Measurements from ENCODE around the gene OTOG.

The OTOG gene

GRCh38 chr11:17559341-17560087 lies 12.5 kb downstream of the OTOG start:
- H3K27me3 ChIP-seq (ENCODE audit: control insufficient read depth, insufficient read depth, low read length): no peaks in the 10 kb centered on the region
- DNase-seq (ENCODE audit: low read depth, low spot score): no peak

GRCh38 chr11:17560281-17561110 lies 13.4 kb downstream of the OTOG start:
- DNase-seq (ENCODE audit: low read depth, low spot score): no peak
- Histone ChIP-seq H3K27ac (ENCODE audit: low read length) (no peak overlapping the region), H3K27me3 (ENCODE audit: control insufficient read depth, insufficient read depth, low read length) (no peaks in the 10 kb centered on the region), H3K9me3 (ENCODE audit: control insufficient read depth, insufficient read depth, low read length) (no peaks in the 10 kb centered on the region), H3K4me1 (ENCODE audit: control insufficient read depth, insufficient read depth, low read length) (no peaks in the 10 kb centered on the region), H3K36me3 (ENCODE audit: control insufficient read depth, insufficient read depth, low read length) (no peaks in the 10 kb centered on the region), H3K4me3 (ENCODE audit: low read length) (no peak overlapping the region)
- WGBS (ENCODE audit: insufficient coverage, insufficient read length): no CpG with 5 or more reads among the region's 12 CpGs

More at GRCh38 chr11:17559341-17560087, 12.5 kb downstream of the OTOG start:
- WGBS (ENCODE audit: insufficient coverage, insufficient read length): no CpG with 5 or more reads among the region's 9 CpGs
- Histone ChIP-seq H3K9me3 (ENCODE audit: control insufficient read depth, insufficient read depth, low read length) (no peaks in the 10 kb centered on the region), H3K4me1 (ENCODE audit: control insufficient read depth, insufficient read depth, low read length) (no peaks in the 10 kb centered on the region), H3K4me3 (ENCODE audit: low read length) (no peak overlapping the region), H3K36me3 (ENCODE audit: control insufficient read depth, insufficient read depth, low read length) (no peaks in the 10 kb centered on the region), H3K27ac (ENCODE audit: low read length) (no peak overlapping the region)

GRCh38 chr11:17561111-17561415 lies 14.0 kb downstream of the OTOG start:
- H3K27ac ChIP-seq (ENCODE audit: low read length): no peak overlapping the region
- no peaks in the 10 kb centered on the region for H3K27me3 ChIP-seq (ENCODE audit: control insufficient read depth, insufficient read depth, low read length)
- no peaks in the 10 kb centered on the region for H3K9me3 ChIP-seq (ENCODE audit: control insufficient read depth, insufficient read depth, low read length)
- no peaks in the 10 kb centered on the region for H3K4me1 ChIP-seq (ENCODE audit: control insufficient read depth, insufficient read depth, low read length)
- no peak for DNase-seq (ENCODE audit: low read depth, low spot score)
- no peaks in the 10 kb centered on the region for H3K36me3 ChIP-seq (ENCODE audit: control insufficient read depth, insufficient read depth, low read length)
- WGBS (ENCODE audit: insufficient coverage, insufficient read length): no CpG with 5 or more reads among the region's 4 CpGs
- H3K4me3 ChIP-seq (ENCODE audit: low read length): no peak overlapping the region

- Histone ChIP-seq H3K36me3 (ENCODE audit: control insufficient read depth, insufficient read depth, low read length) (no peaks in the 10 kb centered on the region), H3K4me3 (ENCODE audit: low read length) (no peak overlapping the region), H3K27me3 (ENCODE audit: control insufficient read depth, insufficient read depth, low read length) (no peaks in the 10 kb centered on the region), H3K27ac (ENCODE audit: low read length) (no peak overlapping the region), H3K4me1 (ENCODE audit: control insufficient read depth, insufficient read depth, low read length) (no peaks in the 10 kb centered on the region), H3K9me3 (ENCODE audit: control insufficient read depth, insufficient read depth, low read length) (no peaks in the 10 kb centered on the region)
- no CpG with 5 or more reads among the region's 9 CpGs for WGBS (ENCODE audit: insufficient coverage, insufficient read length)
- no peak for DNase-seq (ENCODE audit: low read depth, low spot score)
These were observed 14.5 kb downstream of the OTOG start for GRCh38 chr11:17561526-17561925.

GRCh38 chr11:17563231-17563646 lies 16.2 kb downstream of the OTOG start:
- DNase-seq (ENCODE audit: low read depth, low spot score): no peak
- H3K4me1 ChIP-seq (ENCODE audit: control insufficient read depth, insufficient read depth, low read length): no peaks in the 10 kb centered on the region
- no peak overlapping the region for H3K27ac ChIP-seq (ENCODE audit: low read length)
- no peak overlapping the region for H3K4me3 ChIP-seq (ENCODE audit: low read length)
- H3K36me3 ChIP-seq (ENCODE audit: control insufficient read depth, insufficient read depth, low read length): no peaks in the 10 kb centered on the region
- H3K9me3 ChIP-seq (ENCODE audit: control insufficient read depth, insufficient read depth, low read length): no peaks in the 10 kb centered on the region
- no peaks in the 10 kb centered on the region for H3K27me3 ChIP-seq (ENCODE audit: control insufficient read depth, insufficient read depth, low read length)

- H3K9me3 ChIP-seq (ENCODE audit: control insufficient read depth, insufficient read depth, low read length): no peaks in the 10 kb centered on the region
- DNase-seq (ENCODE audit: low read depth, low spot score): no peak
- H3K4me3 ChIP-seq (ENCODE audit: low read length): no peak overlapping the region
- no peaks in the 10 kb centered on the region for H3K4me1 ChIP-seq (ENCODE audit: control insufficient read depth, insufficient read depth, low read length)
- H3K27me3 ChIP-seq (ENCODE audit: control insufficient read depth, insufficient read depth, low read length): no peaks in the 10 kb centered on the region
- no CpG with 5 or more reads among the region's 4 CpGs for WGBS (ENCODE audit: insufficient coverage, insufficient read length)
- no peaks in the 10 kb centered on the region for H3K36me3 ChIP-seq (ENCODE audit: control insufficient read depth, insufficient read depth, low read length)
- H3K27ac ChIP-seq (ENCODE audit: low read length): no peak overlapping the region
These were observed 17.1 kb downstream of the OTOG start for GRCh38 chr11:17563961-17564686.

- H3K27me3 ChIP-seq (ENCODE audit: control insufficient read depth, insufficient read depth, low read length): no peaks in the 10 kb centered on the region
- H3K9me3 ChIP-seq (ENCODE audit: control insufficient read depth, insufficient read depth, low read length): no peaks in the 10 kb centered on the region
- DNase-seq (ENCODE audit: low read depth, low spot score): no peak
- H3K27ac ChIP-seq (ENCODE audit: low read length): no peak overlapping the region
- H3K36me3 ChIP-seq (ENCODE audit: control insufficient read depth, insufficient read depth, low read length): no peaks in the 10 kb centered on the region
- WGBS (ENCODE audit: insufficient coverage, insufficient read length): no CpG with 5 or more reads among the region's 2 CpGs
- H3K4me3 ChIP-seq (ENCODE audit: low read length): no peak overlapping the region
- no peaks in the 10 kb centered on the region for H3K4me1 ChIP-seq (ENCODE audit: control insufficient read depth, insufficient read depth, low read length)
These were observed 17.6 kb downstream of the OTOG start for GRCh38 chr11:17564687-17565042.

DNA sequence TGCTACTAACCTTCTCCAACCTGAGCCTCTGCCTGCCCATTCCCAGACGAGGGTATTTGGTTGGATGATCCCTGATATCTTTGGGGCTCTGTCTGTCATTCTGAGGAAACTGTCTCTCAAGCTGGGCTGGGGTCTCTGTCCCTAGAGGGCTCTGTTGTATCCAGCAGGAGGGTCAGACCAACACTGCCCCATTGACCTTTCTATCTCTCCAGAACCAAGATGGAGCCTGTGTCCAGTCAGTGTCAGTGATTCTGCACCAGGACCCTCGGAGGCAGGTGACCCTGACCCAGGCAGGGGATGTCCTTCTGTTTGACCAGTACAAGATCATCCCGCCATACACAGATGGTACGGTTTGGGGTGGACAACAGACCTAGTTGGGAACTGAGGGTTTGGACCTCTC lies 21.9 kb downstream of the OTOG start:
- H3K27ac ChIP-seq (ENCODE audit: low read length): no peak overlapping the region
- H3K4me1 ChIP-seq (ENCODE audit: control insufficient read depth, insufficient read depth, low read length): no peaks in the 10 kb centered on the region
- no peak for DNase-seq (ENCODE audit: low read depth, low spot score)
- H3K27me3 ChIP-seq (ENCODE audit: control insufficient read depth, insufficient read depth, low read length): no peaks in the 10 kb centered on the region
- no CpG with 5 or more reads among the region's 4 CpGs for WGBS (ENCODE audit: insufficient coverage, insufficient read length)
- no peaks in the 10 kb centered on the region for H3K9me3 ChIP-seq (ENCODE audit: control insufficient read depth, insufficient read depth, low read length)
- H3K4me3 ChIP-seq (ENCODE audit: low read length): no peak overlapping the region
- H3K36me3 ChIP-seq (ENCODE audit: control insufficient read depth, insufficient read depth, low read length): no peaks in the 10 kb centered on the region

DNA sequence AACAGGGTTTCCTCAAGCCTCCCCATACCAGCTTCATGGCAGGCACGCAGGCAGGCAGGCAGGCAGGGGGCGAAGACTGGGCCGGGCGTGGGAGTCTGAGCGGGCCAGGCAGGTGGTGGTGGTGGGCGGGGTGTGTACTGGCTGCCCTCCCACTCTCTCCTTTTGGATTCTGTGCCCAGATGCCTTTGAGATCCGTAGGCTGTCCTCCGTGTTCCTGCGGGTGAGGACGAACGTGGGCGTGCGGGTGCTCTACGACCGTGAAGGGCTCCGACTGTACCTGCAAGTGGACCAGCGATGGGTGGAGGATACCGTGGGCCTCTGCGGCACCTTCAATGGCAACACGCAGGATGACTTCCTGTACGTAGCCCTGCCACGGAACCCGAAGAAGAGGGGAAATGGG lies 23.0 kb downstream of the OTOG start:
- Histone ChIP-seq H3K4me3 (ENCODE audit: low read length) (no peak overlapping the region), H3K9me3 (ENCODE audit: control insufficient read depth, insufficient read depth, low read length) (no peaks in the 10 kb centered on the region), H3K4me1 (ENCODE audit: control insufficient read depth, insufficient read depth, low read length) (no peaks in the 10 kb centered on the region), H3K27me3 (ENCODE audit: control insufficient read depth, insufficient read depth, low read length) (no peaks in the 10 kb centered on the region), H3K36me3 (ENCODE audit: control insufficient read depth, insufficient read depth, low read length) (no peaks in the 10 kb centered on the region), H3K27ac (ENCODE audit: low read length) (no peak overlapping the region)
- DNase-seq (ENCODE audit: low read depth, low spot score): no peak
- no CpG with 5 or more reads among the region's 23 CpGs for WGBS (ENCODE audit: insufficient coverage, insufficient read length)

GRCh38 chr11:17571431-17572358 lies 24.6 kb downstream of the OTOG start:
- no peak overlapping the region for H3K4me3 ChIP-seq (ENCODE audit: low read length)
- no CpG with 5 or more reads among the region's 14 CpGs for WGBS (ENCODE audit: insufficient coverage, insufficient read length)

More at GRCh38 chr11:17571431-17572358, 24.6 kb downstream of the OTOG start:
- H3K4me1 ChIP-seq (ENCODE audit: control insufficient read depth, insufficient read depth, low read length): no peaks in the 10 kb centered on the region
- DNase-seq (ENCODE audit: low read depth, low spot score): no peak
- no peaks in the 10 kb centered on the region for H3K27me3 ChIP-seq (ENCODE audit: control insufficient read depth, insufficient read depth, low read length)
- H3K27ac ChIP-seq (ENCODE audit: low read length): no peak overlapping the region
- no peaks in the 10 kb centered on the region for H3K9me3 ChIP-seq (ENCODE audit: control insufficient read depth, insufficient read depth, low read length)
- no peaks in the 10 kb centered on the region for H3K36me3 ChIP-seq (ENCODE audit: control insufficient read depth, insufficient read depth, low read length)

All from iPS DF 6.9 (cell line).